Psoas muscle (tissue), 8 donors: ENCODE measurements around the gene SELENOW. TPM values are rescaled to one million over a fixed set of nuclear protein-coding genes. Genes with fewer than 3 reads are reported as not detected.
"Not testable (repeated sequence)": the region's sequence is repeated elsewhere in the genome, so short reads cannot be mapped to it uniquely, and the experiment has no call there.

Experiments
- ATAC-seq, 4 donors: fragments of 200-7000 bp; cut with Tn5 transposase; one replicate each; pipeline ENCODE4 v1.9.1; 2020; ENCODE audit warnings: moderate library complexity in 3 of 4, mild to moderate bottlenecking in 2 of 4
- DNase-seq, 2 donors: peaks; one replicate each; pipeline ENCODE4 v3.0.0-alpha.2; 2020
- H3K27ac ChIP-seq: fragments of 200-600 bp; one replicate; pipeline ENCODE4 v1.8.0; 2022
- H3K27me3 ChIP-seq, 3 donors: fragments of 200-600 bp in 1 of 3; one replicate each; pipeline versions ENCODE4 v1.6.1 to v1.8.0; 2013 to 2022; ENCODE audit warnings: low read length in 2 of 3, mild to moderate bottlenecking in 2 of 3, moderate library complexity in 1 of 3; ENCODE audit not compliant: insufficient read depth in 3 of 3
- H3K36me3 ChIP-seq, 2 donors: fragments of 200-600 bp in 1 of 2; one replicate each; pipeline versions ENCODE4 v1.6.1 to v1.8.0; 2013 to 2022; ENCODE audit warnings: low read depth in 1 of 2, mild to moderate bottlenecking in 1 of 2, moderate library complexity in 1 of 2; ENCODE audit not compliant: insufficient read depth in 1 of 2
- H3K4me1 ChIP-seq: fragments of 200-600 bp; one replicate; pipeline ENCODE4 v1.8.0; 2022
- H3K4me3 ChIP-seq: fragments of 200-600 bp; one replicate; pipeline ENCODE4 v1.8.0; 2022; ENCODE audit warnings: mild to moderate bottlenecking
- H3K9me3 ChIP-seq: fragments of 200-600 bp; one replicate; pipeline ENCODE4 v1.8.0; 2022
- WGBS, 3 donors: extraction: QIAGEN DNeasy Blood & Tissue Kit; methylation state at CpG; one replicate each; pipeline versions ENCODE4 v1.1.6 to v1.1.7; 2013; 5-methylcytosine and 5-hydroxymethylcytosine counted together
- intact Hi-C, 2 donors: fragments of 100-400 bp; cut with DNase I; formaldehyde crosslinking; loops; one replicate each; pipeline versions ENCODE4 v1.11.0 to v1.14.2; 2022
- polyA plus RNA-seq, 3 donors: library from polyadenylated mRNA; stranded (reverse); fragments of 200-250 nt; gene quantifications; one replicate each; pipeline ENCODE4 v1.2.3, GENCODE V29; 2013
- total RNA-seq, 4 donors: library from RNA; stranded (reverse); fragmentation: NEBNext Ultra II Directional in 2 of 4; extraction: Animal tissue kit (Norgen Biotek cat#: 25700) in 2 of 4; gene quantifications; one replicate each; pipeline versions ENCODE4 v1.2.1 to v1.2.4, GENCODE V29; 2021 to 2023
- TF ChIP-seq, protein P1 (sequence below): fragments of 200-600 bp; IDR thresholded peaks from one replicate; pipeline ENCODE4 v1.8.0; 2022; ENCODE audit warnings: antibody characterized with exemption
- donor health status: healthy with polysubstance abuse.
- donor health status: DM: no; HTN: no; CAD: no; lungs with moderate emphysema.
- donor health status: Bipolar disorder and iron deficiency.
- donor health status: healthy.
- donor health status: DM: yes; HTN: yes; CAD: no.
- donor health status: DM: no; HTN: no; CAD: no.
- donor health status: DM: no; HTN: no; CAD: no.
- donor health status: DM: yes; HTN: yes; CAD: no.

Gene SELENOW
- total and polyA plus RNA-seq, 7 donors, result 434 to 1,620 (median 765) TPM

DNA sequence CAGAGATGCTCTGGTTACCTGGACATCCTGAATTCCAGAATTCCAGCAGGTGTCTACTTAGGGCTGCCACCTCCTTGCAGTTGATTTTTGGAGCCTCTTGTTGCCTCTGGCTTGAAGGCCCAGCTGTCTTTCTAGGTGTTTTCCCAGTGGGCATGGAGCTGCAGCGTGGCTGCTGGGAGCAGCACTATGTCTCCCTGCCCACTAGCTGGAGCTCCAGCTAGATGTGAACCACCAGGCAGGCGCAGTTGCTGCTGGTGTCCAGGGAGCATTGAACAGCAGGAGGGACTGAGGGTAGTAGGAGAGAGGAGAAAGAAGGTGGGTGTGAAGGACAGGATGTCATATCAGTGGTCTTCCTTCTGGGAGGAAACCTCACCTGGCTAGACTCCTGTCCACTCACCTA is 9.9 kb upstream of the SELENOW start:
- intact Hi-C loops, result no loop called here

DNA sequence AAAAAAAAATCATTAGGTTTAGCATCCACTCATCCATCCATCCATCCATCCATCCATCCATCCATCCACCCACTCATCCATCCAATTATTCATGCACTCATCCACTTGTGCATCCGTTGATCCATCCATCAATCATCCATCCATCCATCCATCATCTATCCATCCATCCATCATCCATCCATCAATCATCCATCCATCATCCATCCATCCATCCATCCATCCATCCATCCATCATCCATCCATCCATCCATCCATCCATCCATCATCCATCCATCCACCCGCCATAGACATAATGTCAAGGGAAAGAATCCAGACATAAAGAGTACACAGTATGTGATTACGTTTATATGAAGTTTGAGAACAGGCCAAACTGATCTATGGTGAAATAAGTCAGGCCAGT is 9.0 kb upstream of the SELENOW start:
- Histone ChIP-seq H3K9me3 (no peaks in the 10 kb centered on the region), H3K4me3 (no peak overlapping the region), H3K27me3 (no peaks in the 10 kb centered on the region), H3K27ac (no peak overlapping the region), H3K36me3 (no peaks in the 10 kb centered on the region), H3K4me1 (no peaks in the 10 kb centered on the region)
- no peak for ATAC-seq
- TF ChIP-seq, protein P1, sequence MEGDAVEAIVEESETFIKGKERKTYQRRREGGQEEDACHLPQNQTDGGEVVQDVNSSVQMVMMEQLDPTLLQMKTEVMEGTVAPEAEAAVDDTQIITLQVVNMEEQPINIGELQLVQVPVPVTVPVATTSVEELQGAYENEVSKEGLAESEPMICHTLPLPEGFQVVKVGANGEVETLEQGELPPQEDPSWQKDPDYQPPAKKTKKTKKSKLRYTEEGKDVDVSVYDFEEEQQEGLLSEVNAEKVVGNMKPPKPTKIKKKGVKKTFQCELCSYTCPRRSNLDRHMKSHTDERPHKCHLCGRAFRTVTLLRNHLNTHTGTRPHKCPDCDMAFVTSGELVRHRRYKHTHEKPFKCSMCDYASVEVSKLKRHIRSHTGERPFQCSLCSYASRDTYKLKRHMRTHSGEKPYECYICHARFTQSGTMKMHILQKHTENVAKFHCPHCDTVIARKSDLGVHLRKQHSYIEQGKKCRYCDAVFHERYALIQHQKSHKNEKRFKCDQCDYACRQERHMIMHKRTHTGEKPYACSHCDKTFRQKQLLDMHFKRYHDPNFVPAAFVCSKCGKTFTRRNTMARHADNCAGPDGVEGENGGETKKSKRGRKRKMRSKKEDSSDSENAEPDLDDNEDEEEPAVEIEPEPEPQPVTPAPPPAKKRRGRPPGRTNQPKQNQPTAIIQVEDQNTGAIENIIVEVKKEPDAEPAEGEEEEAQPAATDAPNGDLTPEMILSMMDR, result no peak
- 89 to 94% (median 90%) methylated on average over 3 of the region's 3 CpGs for WGBS, 3 donors
- intact Hi-C loops, result no loop called here
- DNase-seq, result no peak

More for the DNA sequence above, 9.9 kb upstream of the SELENOW start:
- ATAC-seq, result no peak
- DNase-seq, result no peak
- Histone ChIP-seq H3K36me3 (no peaks in the 10 kb centered on the region), H3K9me3 (no peaks in the 10 kb centered on the region), H3K4me3 (no peak overlapping the region), H3K27ac (no peak overlapping the region), H3K27me3 (no peaks in the 10 kb centered on the region), H3K4me1 (no peaks in the 10 kb centered on the region)
- 77 to 89% (median 83%) methylated on average over 2 of the region's 2 CpGs for WGBS, 3 donors
- TF ChIP-seq, protein P1, result no peak

DNA sequence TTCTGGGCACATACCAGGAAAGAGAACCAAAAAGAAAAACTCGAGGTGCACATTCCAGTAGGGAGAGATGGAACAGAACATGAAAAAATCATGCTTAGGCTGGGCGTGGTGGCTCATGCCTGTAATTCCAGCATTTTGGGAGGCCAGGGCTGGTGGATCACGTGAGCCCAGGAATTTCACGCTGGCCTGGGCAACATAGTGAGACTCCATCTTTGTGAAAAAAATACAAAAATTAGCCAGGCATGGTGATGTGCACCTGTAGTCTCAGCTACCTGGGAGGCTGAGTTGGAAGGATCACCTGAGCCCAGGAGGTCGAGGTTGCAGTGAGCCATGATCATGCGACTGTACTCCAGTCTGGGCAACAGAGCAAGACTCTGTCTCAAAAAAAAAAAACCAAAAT is 7.2 kb upstream of the SELENOW start:
- intact Hi-C loops, result not testable (repeated sequence)

DNA sequence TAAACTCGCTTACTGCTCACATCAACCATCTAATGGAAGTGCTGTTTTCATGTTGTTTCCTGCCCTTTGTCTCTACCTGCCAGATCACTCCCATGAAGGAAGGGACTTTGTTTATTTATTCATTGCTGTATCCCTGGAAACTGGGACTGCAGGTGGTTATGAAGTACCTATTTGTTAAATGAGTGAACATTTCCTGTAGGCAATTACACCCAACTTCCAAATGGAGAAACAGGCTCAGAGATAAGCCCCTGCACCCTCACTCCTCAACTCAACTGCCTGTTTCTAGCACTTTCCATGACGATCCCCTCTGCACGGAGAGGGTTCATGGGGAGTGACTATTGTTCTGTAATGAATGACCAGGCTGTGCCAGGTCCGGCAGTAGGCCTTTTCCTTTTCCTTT is 1.9 kb upstream of the SELENOW start:
- Histone ChIP-seq H3K4me1 (peaks cover 20% of the 10 kb centered on the region), H3K27ac (no peak overlapping the region), H3K36me3 (peaks cover 0 to 11% of the 10 kb centered on the region in 2 donors), H3K9me3 (no peaks in the 10 kb centered on the region), H3K4me3 (no peak overlapping the region), H3K27me3 (no peaks in the 10 kb centered on the region)
- TF ChIP-seq, protein P1, result no peak
- 69 to 82% (median 72%) methylated on average over 4 of the region's 4 CpGs for WGBS, 3 donors
- DNase-seq (no peak), ATAC-seq (no peak)
- intact Hi-C loops, result no loop called here

More for the DNA sequence above, 7.2 kb upstream of the SELENOW start:
- not testable (repeated sequence) for H3K4me1 ChIP-seq, H3K9me3 ChIP-seq, H3K27ac ChIP-seq, DNase-seq, H3K36me3 ChIP-seq, H3K27me3 ChIP-seq, ATAC-seq, H3K4me3 ChIP-seq
- WGBS, 3 donors, result 82 to 92% (median 88%) methylated on average over 6 of the region's 6 CpGs

DNA sequence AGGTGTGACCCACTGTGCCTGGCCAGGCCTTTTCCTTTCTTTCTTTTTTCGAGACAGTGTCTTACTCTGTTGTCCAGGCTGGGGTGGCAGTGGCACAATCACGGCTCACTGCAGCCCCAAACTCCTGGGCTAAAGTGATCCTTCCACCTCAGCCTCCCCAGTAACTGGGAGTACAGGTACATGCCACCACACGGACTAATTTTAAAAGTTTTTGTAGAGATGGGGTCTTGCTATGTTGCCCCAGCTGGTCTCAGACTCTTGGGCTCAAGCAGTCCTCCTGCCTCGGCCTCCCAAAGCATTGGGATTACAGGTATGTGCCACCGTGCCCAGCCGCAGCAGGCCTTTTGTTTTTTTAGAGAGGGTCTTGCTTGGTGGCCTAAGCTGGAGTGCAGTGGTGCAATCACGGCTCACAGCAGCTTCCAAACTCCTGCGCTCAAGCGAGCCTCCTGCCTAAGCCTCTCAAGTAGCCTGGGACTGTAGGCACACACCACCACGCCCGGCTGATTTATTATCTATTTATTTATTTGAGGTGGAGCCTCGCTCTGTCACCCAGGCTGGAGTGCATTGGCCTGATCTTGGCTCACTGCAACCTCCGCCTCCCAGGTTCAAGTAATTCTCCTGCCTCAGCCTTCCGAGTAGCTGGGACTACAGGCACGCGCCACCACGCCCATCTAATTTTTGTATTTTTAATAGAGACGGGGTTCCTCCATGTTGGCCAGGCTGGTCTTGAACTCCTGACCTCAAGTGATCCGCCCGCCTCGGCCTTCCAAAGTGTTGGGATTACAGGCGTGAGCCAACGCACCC is 1.1 kb upstream of the SELENOW start:
- WGBS, 3 donors, result 69 to 80% (median 76%) methylated on average over 22 to 23 of the region's 23 CpGs
- peaks cover 0 to 18% of the 10 kb centered on the region in 2 donors for H3K36me3 ChIP-seq
- DNase-seq, intact Hi-C loops, H3K9me3 ChIP-seq, ATAC-seq, H3K27me3 ChIP-seq: not testable (repeated sequence)
- peaks cover 28% of the 10 kb centered on the region for H3K4me1 ChIP-seq
- H3K27ac ChIP-seq, result peak overlapping the region; percentile 95
- peak overlapping the region; percentile 93 for H3K4me3 ChIP-seq
